HG02943 (cell line): ENCODE measurements around the gene CPNE5.

ENCODE experiments used
- ATAC-seq: cut with Tn5 transposase; IDR thresholded peaks from one replicate; pipeline ENCODE4 v1.9.1; 2021; ENCODE audit warnings: mild to moderate bottlenecking, low read depth, moderate library complexity; ENCODE audit not compliant: unreplicated experiment

The CPNE5 gene

GRCh38 chr6:36769676-36770499 is 69.4 kb downstream of the CPNE5 start:
- ATAC-seq = no peak

- no peak for ATAC-seq
Measured at GRCh38 chr6:36769183-36769675, 70.0 kb downstream of the CPNE5 start.

GRCh38 chr6:36766399-36766945 is 72.8 kb downstream of the CPNE5 start:
- ATAC-seq = no peak

- peak; percentile 59 for ATAC-seq
Measured at GRCh38 chr6:36765594-36766398, 73.4 kb downstream of the CPNE5 start.

GRCh38 chr6:36765190-36765589 is 74.1 kb downstream of the CPNE5 start:
- no peak for ATAC-seq

GRCh38 chr6:36762123-36762522 is 77.1 kb downstream of the CPNE5 start:
- no peak for ATAC-seq

GRCh38 chr6:36760685-36761435 is 78.4 kb downstream of the CPNE5 start:
- ATAC-seq = no peak

- no peak for ATAC-seq
Measured at GRCh38 chr6:36759148-36759759, 80.0 kb downstream of the CPNE5 start.

- no peak for ATAC-seq
Measured at GRCh38 chr6:36758516-36759147, 80.6 kb downstream of the CPNE5 start.

- ATAC-seq = no peak
Measured at GRCh38 chr6:36757943-36758508, 81.2 kb downstream of the CPNE5 start.

- no peak for ATAC-seq
Measured at GRCh38 chr6:36757206-36757605, 82.0 kb downstream of the CPNE5 start.

- no peak for ATAC-seq
Measured at GRCh38 chr6:36756786-36757185, 82.5 kb downstream of the CPNE5 start.

GRCh38 chr6:36755435-36756348 is 83.6 kb downstream of the CPNE5 start:
- ATAC-seq = no peak

GRCh38 chr6:36754582-36755434 is 84.4 kb downstream of the CPNE5 start:
- ATAC-seq = no peak

GRCh38 chr6:36753671-36754405 is 85.4 kb downstream of the CPNE5 start:
- no peak for ATAC-seq

- ATAC-seq = no peak
Measured at GRCh38 chr6:36752886-36753506, 86.2 kb downstream of the CPNE5 start.
